LNCaP clone FGC (cell line): Measurements from ENCODE around the gene PSMD4.

Experiments used
- DNase-seq: peaks from one replicate; pipeline ENCODE4 v3.0.0-alpha.2; 2011; ENCODE audit warnings: low read depth
- H3K4me3 ChIP-seq: 2 replicates; pipeline ENCODE4 v1.5.1; 2011; ENCODE audit warnings: mild to moderate bottlenecking, low read depth, low read length, control low read depth
- CTCF ChIP-seq: IDR thresholded peaks from 2 replicates; pipeline ENCODE4 v1.5.1; 2012; ENCODE audit warnings: mild to moderate bottlenecking; ENCODE audit not compliant: control insufficient read depth, insufficient read depth; ENCODE audit errors: extremely low read depth

The PSMD4 gene

GRCh38 chr1:151251656-151252470 is 2.7 kb upstream of the PSMD4 start:
- H3K4me3 ChIP-seq, result no peak overlapping the region
- peak; percentile 45 for DNase-seq
- peak; percentile 85 for TF ChIP-seq CTCF

GRCh38 chr1:151255381-151255780 is 847 bp downstream of the PSMD4 start:
- H3K4me3 ChIP-seq, result peak overlapping the region; percentile 85
- DNase-seq, result no peak
- TF ChIP-seq CTCF, result no peak

GRCh38 chr1:151259351-151259750 is 4.8 kb downstream of the PSMD4 start:
- no peak overlapping the region for H3K4me3 ChIP-seq
- DNase-seq, result peak; percentile 52
- TF ChIP-seq CTCF, result no peak

- no peak for TF ChIP-seq CTCF
- DNase-seq, result no peak
- H3K4me3 ChIP-seq, result no peak overlapping the region
Observed at GRCh38 chr1:151265446-151266236, 11.1 kb downstream of the PSMD4 start.

GRCh38 chr1:151266315-151266714 is 11.8 kb downstream of the PSMD4 start:
- DNase-seq, result no peak
- no peak for TF ChIP-seq CTCF
- H3K4me3 ChIP-seq, result no peak overlapping the region

- TF ChIP-seq CTCF, result no peak
- H3K4me3 ChIP-seq, result no peak overlapping the region
- DNase-seq, result no peak
Observed at GRCh38 chr1:151266821-151267220, 12.3 kb downstream of the PSMD4 start.
